Measurements from ENCODE around the gene SIL1.
A peak's percentile ranks its signal among the peaks of the same experiment; 100 is the strongest.
"Not testable (repeated sequence)": the region's sequence is repeated elsewhere in the genome, so short reads cannot be mapped to it uniquely, and the experiment has no call there.

Gene SIL1

GRCh38 chr5:139016186-139016585 is 182.0 kb downstream of the SIL1 start:
- no peak for DNase-seq

- no peak for DNase-seq
Measured at GRCh38 chr5:139014726-139015125, 183.4 kb downstream of the SIL1 start.

- DNase-seq = no peak
Measured at GRCh38 chr5:139012176-139012575, 186.0 kb downstream of the SIL1 start.

- DNase-seq = not testable (repeated sequence)
Measured at GRCh38 chr5:139011156-139011555, 187.0 kb downstream of the SIL1 start.

GRCh38 chr5:139004374-139005307 is 193.5 kb downstream of the SIL1 start:
- no peak for DNase-seq

- no peak for DNase-seq
Measured at GRCh38 chr5:138999674-139000073, 198.5 kb downstream of the SIL1 start.

- no peak for DNase-seq
Measured at GRCh38 chr5:138998521-138998920, 199.6 kb downstream of the SIL1 start.

GRCh38 chr5:138996120-138996519 is 202.0 kb downstream of the SIL1 start:
- DNase-seq = no peak

GRCh38 chr5:138990986-138991590 is 207.1 kb downstream of the SIL1 start:
- DNase-seq = no peak

GRCh38 chr5:138989720-138990119 is 208.4 kb downstream of the SIL1 start:
- DNase-seq = no peak

- no peak for DNase-seq
Measured at GRCh38 chr5:138986186-138986800, 211.9 kb downstream of the SIL1 start.

- DNase-seq = peak; percentile 9
Measured at GRCh38 chr5:138985683-138986082, 212.5 kb downstream of the SIL1 start.

- DNase-seq = no peak
Measured at GRCh38 chr5:138985256-138985655, 212.9 kb downstream of the SIL1 start.

GRCh38 chr5:138983984-138984383 is 214.2 kb downstream of the SIL1 start:
- DNase-seq = no peak

GRCh38 chr5:138981586-138981985 is 216.6 kb downstream of the SIL1 start:
- no peak for DNase-seq

GRCh38 chr5:138981131-138981530 is 217.0 kb downstream of the SIL1 start:
- DNase-seq = no peak

GRCh38 chr5:138980441-138980840 is 217.7 kb downstream of the SIL1 start:
- DNase-seq = no peak

- no peak for DNase-seq
Measured at GRCh38 chr5:138979684-138980280, 218.4 kb downstream of the SIL1 start.

- DNase-seq = no peak
Measured at GRCh38 chr5:138978581-138978980, 219.6 kb downstream of the SIL1 start.

- DNase-seq = no peak
Measured at GRCh38 chr5:138978080-138978479, 220.1 kb downstream of the SIL1 start.

GRCh38 chr5:138975098-138975847 is 222.9 kb downstream of the SIL1 start:
- peak; percentile 29 for DNase-seq

GRCh38 chr5:138974227-138975063 is 223.7 kb downstream of the SIL1 start:
- no peak for DNase-seq
